H1 (cell line): ENCODE measurements around the gene POLR3K. TPM values are rescaled to one million over a fixed set of nuclear protein-coding genes. Genes with fewer than 3 reads are reported as not detected.

Source experiments
- CEBPB ChIP-seq: IDR thresholded peaks from 2 replicates; pipeline ENCODE4 v1.6.1; 2012; ENCODE audit warnings: low read depth, low read length
- CHD1 ChIP-seq: IDR thresholded peaks from 2 replicates; pipeline ENCODE4 v1.6.1; 2012; ENCODE audit warnings: low read depth, low read length, improper control_type of control experiment
- EP300 ChIP-seq, 2 experiments: IDR thresholded peaks; 1 replicate in 1 of 2; 2 replicates in 1 of 2; pipeline ENCODE4 v1.6.1; 2011 to 2012; ENCODE audit warnings: low read depth in 2 of 2, low read length in 2 of 2, mild to moderate bottlenecking in 2 of 2, borderline replicate concordance in 1 of 2, inconsistent platforms in 1 of 2, moderate library complexity in 1 of 2
- JUN ChIP-seq: IDR thresholded peaks from 2 replicates; pipeline ENCODE4 v1.6.1; 2011; ENCODE audit warnings: low read depth, mild to moderate bottlenecking, improper control_type of control experiment, low read length
- KDM5A ChIP-seq: fragments of 200-600 bp; IDR thresholded peaks from 2 replicates; pipeline ENCODE4 v1.7.1; 2012; ENCODE audit warnings: mild to moderate bottlenecking, low read length, inconsistent platforms, mixed read lengths
- RAD21 ChIP-seq, 2 experiments: IDR thresholded peaks in 1 of 2; conservative IDR thresholded peaks in 1 of 2; 2 replicates each; pipeline ENCODE4 v1.6.1; 2011; ENCODE audit warnings: low read depth in 2 of 2, low read length in 2 of 2, improper control_type of control experiment in 1 of 2, inconsistent platforms in 1 of 2, mild to moderate bottlenecking in 1 of 2, moderate library complexity in 1 of 2
- RBBP5 ChIP-seq: IDR thresholded peaks from 2 replicates; pipeline ENCODE4 v1.7.1; 2012; ENCODE audit warnings: low read depth, mild to moderate bottlenecking, inconsistent platforms, low read length, moderate library complexity, borderline replicate concordance
- SP4 ChIP-seq: IDR thresholded peaks from 2 replicates; pipeline ENCODE4 v1.6.1; 2012; ENCODE audit warnings: low read length, inconsistent platforms
- TAF7 ChIP-seq: optimal IDR thresholded peaks from 2 replicates; pipeline ENCODE3; 2011; ENCODE audit warnings: low read depth, mild to moderate bottlenecking, inconsistent platforms, low read length, moderate library complexity, borderline replicate concordance
- TBP ChIP-seq: IDR thresholded peaks from 2 replicates; pipeline ENCODE4 v1.6.1; 2011; ENCODE audit warnings: low read depth, low read length, improper control_type of control experiment
- YY1 ChIP-seq: IDR thresholded peaks from 2 replicates; pipeline ENCODE4 v1.6.1; 2011; ENCODE audit warnings: low read depth, mild to moderate bottlenecking, low read length
- polyA plus RNA-seq, 7 experiments: library from polyadenylated mRNA; depleted of rRNA in 3 of 7; stranded (reverse) in 5 of 7; unstranded in 2 of 7; fragments of >200 nt in 5 of 7; fragments of 200-250 nt in 2 of 7; gene quantifications; 1 replicate in 5 of 7; 2 replicates in 1 of 7; 4 replicates in 1 of 7; pipeline versions ENCODE4 v1.2.1 to v1.2.3, GENCODE V29; 2011 to 2013; ENCODE audit warnings: missing spikeins in 2 of 7, mixed read lengths in 2 of 7
- total RNA-seq: library from RNA; stranded (reverse); fragmentation: NEBNext Ultra II Directional; extraction: Animal tissue kit (Norgen Biotek cat#: 25700); gene quantifications from 2 replicates; pipeline ENCODE4 v1.2.1, GENCODE V29; 2021

POLR3K gene
- total and polyA plus RNA-seq, 2 of the 8 experiments (the other 6 are each of a cell fraction or from before 2014, with no cell fraction given): 45.4 to 80.5 TPM

- TF ChIP-seq TAF7 (no peak), RAD21 (IDR thresholded peaks at IDR 0.05 in 1 of 2, conservative IDR thresholded peaks at IDR 0.05 in 1 of 2; ENCODE audit: low read depth in 2 of 2, low read length in 2 of 2) (no peak), CHD1 (no peak), TBP (no peak), KDM5A (no peak), YY1 (no peak), SP4 (no peak), JUN (no peak), CEBPB (no peak), RBBP5 (no peak), EP300 (IDR thresholded peaks at IDR 0.05; ENCODE audit: borderline replicate concordance in 1 of 2, low read depth in 2 of 2, low read length in 2 of 2) (no peak)
- TF ChIP-seq, all 59 proteins: peak for 0
Observed at GRCh38 chr16:92431-93339, 39.3 kb upstream of the POLR3K start (continued).
